ENCODE measurements around the gene CDKAL1. TPM values are rescaled to one million over a fixed set of nuclear protein-coding genes. Genes with fewer than 3 reads are reported as not detected.

Gene CDKAL1
- total and polyA plus RNA-seq, 2 experiments from 2014 or later: 14.4 to 19.5 TPM

- H3K4me3 ChIP-seq: no peak overlapping the region
- H4K20me1 ChIP-seq (ENCODE audit: insufficient read depth, poor library complexity, severe bottlenecking): no peaks in the 10 kb centered on the region
- no peak for DNase-seq (ENCODE audit: low spot score)
- TF ChIP-seq EZH2 (IDR thresholded peaks at IDR 0.05; ENCODE audit: borderline replicate concordance) (no peak), EZH2phosphoT487 (IDR thresholded peaks at IDR 0.05; ENCODE audit: low read depth, severe bottlenecking, unreplicated experiment) (no peak), CTCF (IDR thresholded peaks at IDR 0.05; ENCODE audit: poor library complexity) (no peak)
- H2AFZ ChIP-seq: no peak overlapping the region
- H3K36me3 ChIP-seq (replicated peaks; ENCODE audit: insufficient read depth, low read depth): no peaks in the 10 kb centered on the region
- no peak overlapping the region for H3K27ac ChIP-seq
- H3K9me2 ChIP-seq (replicated peaks; ENCODE audit: insufficient read depth): no peaks in the 10 kb centered on the region
- H3K4me2 ChIP-seq: no peak overlapping the region
- H3K9me3 ChIP-seq (ENCODE audit: low read depth): no peaks in the 10 kb centered on the region
- 91% methylated on average over 6 of the region's 6 CpGs for WGBS (ENCODE audit: low lambda C conversion rate, missing lambda C conversion rate)
- H3K4me1 ChIP-seq (ENCODE audit: insufficient read depth): no peaks in the 10 kb centered on the region
- H3K27me3 ChIP-seq: no peaks in the 10 kb centered on the region
- H3K79me2 ChIP-seq: no peaks in the 10 kb centered on the region
Observed at GRCh38 chr6:21228876-21229460, 694.7 kb downstream of the CDKAL1 start.

DNA sequence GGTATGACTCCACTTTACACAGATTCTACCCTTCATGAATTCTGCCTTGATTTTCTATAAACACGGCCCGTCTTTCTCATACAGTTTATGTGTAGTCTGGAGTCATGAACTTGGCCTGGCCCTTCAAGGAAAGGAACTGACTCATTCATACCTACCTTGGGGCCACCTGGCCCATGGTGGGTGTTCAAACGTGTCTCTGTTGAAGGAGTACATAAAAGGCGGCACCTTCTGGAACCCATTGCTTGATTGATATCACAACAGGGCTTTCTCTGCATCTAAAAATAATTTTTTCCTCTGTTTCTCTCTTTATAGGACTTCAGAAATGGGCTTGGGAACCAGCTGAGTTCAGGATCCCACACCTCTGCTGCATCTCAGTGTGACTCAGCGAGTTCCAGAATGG lies 696.3 kb downstream of the CDKAL1 start:
- Histone ChIP-seq H3K4me3 (no peak overlapping the region), H3K36me3 (replicated peaks; ENCODE audit: insufficient read depth, low read depth) (no peaks in the 10 kb centered on the region), H3K9me2 (replicated peaks; ENCODE audit: insufficient read depth) (no peaks in the 10 kb centered on the region), H4K20me1 (ENCODE audit: insufficient read depth, poor library complexity, severe bottlenecking) (no peaks in the 10 kb centered on the region), H3K79me2 (no peaks in the 10 kb centered on the region), H3K27me3 (no peaks in the 10 kb centered on the region), H3K4me1 (ENCODE audit: insufficient read depth) (no peaks in the 10 kb centered on the region), H3K4me2 (no peak overlapping the region), H3K9me3 (ENCODE audit: low read depth) (no peaks in the 10 kb centered on the region), H3K27ac (no peak overlapping the region), H2AFZ (no peak overlapping the region)
- WGBS (ENCODE audit: low lambda C conversion rate, missing lambda C conversion rate): 92% methylated on average over 5 of the region's 5 CpGs
- TF ChIP-seq EZH2phosphoT487 (IDR thresholded peaks at IDR 0.05; ENCODE audit: low read depth, severe bottlenecking, unreplicated experiment): no peak
- no peak for DNase-seq (ENCODE audit: low spot score)

DNA sequence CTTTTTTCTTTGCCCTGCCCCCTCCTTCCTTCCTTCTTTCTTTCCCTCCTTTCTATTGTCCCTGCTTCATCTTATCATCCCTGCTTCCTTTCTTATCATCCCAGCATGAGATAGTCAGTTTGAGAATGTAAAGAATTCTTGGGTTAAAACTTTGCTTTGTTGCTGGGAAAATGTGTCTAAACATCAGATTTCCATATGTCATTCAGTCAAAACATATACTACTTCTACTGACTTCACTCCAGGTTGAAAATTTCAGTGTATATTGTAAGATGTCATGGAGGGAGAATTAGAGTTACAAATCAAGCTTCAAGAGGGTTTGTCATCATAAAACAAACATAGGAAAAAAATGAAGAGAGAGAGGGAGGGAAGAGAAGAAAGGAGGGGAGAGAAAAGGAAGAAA lies 700.9 kb downstream of the CDKAL1 start:
- Histone ChIP-seq H3K36me3 (replicated peaks; ENCODE audit: insufficient read depth, low read depth) (no peaks in the 10 kb centered on the region), H3K27ac (no peak overlapping the region), H3K4me3 (no peak overlapping the region), H3K4me2 (no peak overlapping the region), H3K9me2 (replicated peaks; ENCODE audit: insufficient read depth) (no peaks in the 10 kb centered on the region), H3K27me3 (no peaks in the 10 kb centered on the region), H2AFZ (no peak overlapping the region), H4K20me1 (ENCODE audit: insufficient read depth, poor library complexity, severe bottlenecking) (no peaks in the 10 kb centered on the region), H3K9me3 (ENCODE audit: low read depth) (peaks cover 9% of the 10 kb centered on the region), H3K4me1 (ENCODE audit: insufficient read depth) (no peaks in the 10 kb centered on the region), H3K79me2 (no peaks in the 10 kb centered on the region)
- TF ChIP-seq EZH2phosphoT487 (IDR thresholded peaks at IDR 0.05; ENCODE audit: low read depth, severe bottlenecking, unreplicated experiment) (no peak), CTCF (IDR thresholded peaks at IDR 0.05; ENCODE audit: poor library complexity) (no peak), EZH2 (IDR thresholded peaks at IDR 0.05; ENCODE audit: borderline replicate concordance) (no peak)
- DNase-seq (ENCODE audit: low spot score): no peak

- Histone ChIP-seq H3K79me2 (no peaks in the 10 kb centered on the region), H3K4me2 (no peak overlapping the region), H3K27me3 (no peaks in the 10 kb centered on the region), H3K9me3 (ENCODE audit: low read depth) (peaks cover 9% of the 10 kb centered on the region), H3K4me3 (no peak overlapping the region), H4K20me1 (ENCODE audit: insufficient read depth, poor library complexity, severe bottlenecking) (no peaks in the 10 kb centered on the region), H3K36me3 (replicated peaks; ENCODE audit: insufficient read depth, low read depth) (no peaks in the 10 kb centered on the region), H3K9me2 (replicated peaks; ENCODE audit: insufficient read depth) (no peaks in the 10 kb centered on the region), H3K4me1 (ENCODE audit: insufficient read depth) (no peaks in the 10 kb centered on the region), H2AFZ (no peak overlapping the region), H3K27ac (no peak overlapping the region)
- no peak for DNase-seq (ENCODE audit: low spot score)
- 95% methylated on average over 2 of the region's 2 CpGs for WGBS (ENCODE audit: low lambda C conversion rate, missing lambda C conversion rate)
- TF ChIP-seq EZH2phosphoT487 (IDR thresholded peaks at IDR 0.05; ENCODE audit: low read depth, severe bottlenecking, unreplicated experiment): no peak
- no peak for TF ChIP-seq CTCF (IDR thresholded peaks at IDR 0.05; ENCODE audit: poor library complexity)
- no peak for TF ChIP-seq EZH2 (IDR thresholded peaks at IDR 0.05; ENCODE audit: borderline replicate concordance)
Observed at GRCh38 chr6:21238208-21238607, 704.0 kb downstream of the CDKAL1 start.

Measured in hepatocyte (in vitro differentiated cells).